GM19035 (cell line): ENCODE measurements around the gene LUC7L.
"Not testable (repeated sequence)": the region's sequence is repeated elsewhere in the genome, so short reads cannot be mapped to it uniquely, and the experiment has no call there.

ENCODE experiments used
- ATAC-seq: cut with Tn5 transposase; IDR thresholded peaks from one replicate; pipeline ENCODE4 v1.9.1; 2021; ENCODE audit not compliant: unreplicated experiment

Gene LUC7L

GRCh38 chr16:180681-181564 is 48.3 kb downstream of the LUC7L start:
- ATAC-seq = no peak

- no peak for ATAC-seq
These were observed 49.1 kb downstream of the LUC7L start, which contains the start of gene HBQ1 for GRCh38 chr16:180101-180675. Gene HBQ1, plus strand, starts transcription at chr16:180459. Its CDS starts 28 bp downstream, at chr16:180487.

GRCh38 chr16:179211-180092 is 49.8 kb downstream of the LUC7L start:
- no peak for ATAC-seq

- ATAC-seq = no peak
These were observed 50.6 kb downstream of the LUC7L start for GRCh38 chr16:178668-179015.

- ATAC-seq = no peak
These were observed 51.1 kb downstream of the LUC7L start for GRCh38 chr16:177981-178667.

GRCh38 chr16:177394-177822 is 51.8 kb downstream of the LUC7L start:
- ATAC-seq = no peak

GRCh38 chr16:176477-177382 is 52.5 kb downstream of the LUC7L start, which contains the start of gene HBA1:
Gene HBA1, plus strand, starts transcription at chr16:176680. Its CDS starts 37 bp downstream, at chr16:176717.
- ATAC-seq = not testable (repeated sequence)

GRCh38 chr16:176006-176405 is 53.2 kb downstream of the LUC7L start:
- ATAC-seq = not testable (repeated sequence)

- ATAC-seq = no peak
These were observed 54.0 kb downstream of the LUC7L start for GRCh38 chr16:175011-175949.

GRCh38 chr16:173928-174769 is 55.1 kb downstream of the LUC7L start:
- ATAC-seq = not testable (repeated sequence)

GRCh38 chr16:173211-173854 is 55.9 kb downstream of the LUC7L start:
- ATAC-seq = not testable (repeated sequence)

GRCh38 chr16:172374-172941 is 56.8 kb downstream of the LUC7L start, which contains the start of gene HBA2:
Gene HBA2, plus strand, starts transcription at chr16:172876. Its CDS starts 37 bp downstream, at chr16:172913.
- ATAC-seq = not testable (repeated sequence)

GRCh38 chr16:170788-171187 is 58.5 kb downstream of the LUC7L start:
- no peak for ATAC-seq

- not testable (repeated sequence) for ATAC-seq
These were observed 59.2 kb downstream of the LUC7L start for GRCh38 chr16:170088-170507.

- no peak for ATAC-seq
These were observed 60.2 kb downstream of the LUC7L start for GRCh38 chr16:169014-169413.

GRCh38 chr16:168424-168823 is 60.8 kb downstream of the LUC7L start:
- no peak for ATAC-seq
